Measurements from ENCODE around the gene ITK.

The ITK gene

GRCh38 chr5:157180374-157181264 lies at the start of gene ITK:
Gene ITK (plus strand): TSS chr5:157180840. CDS start chr5:157180978, 138 bp downstream.
- no peaks in the 10 kb centered on the region for H3K36me3 Mint-ChIP-seq (ENCODE audit: low read depth)
- no peak within 1 kb of the TSS for H3K4me3 Mint-ChIP-seq
- no peak within 1 kb of the TSS for H3K27ac Mint-ChIP-seq
- H3K4me1 Mint-ChIP-seq (ENCODE audit: low read depth) = no peaks in the 10 kb centered on the region
- no peaks in the 10 kb centered on the region for H3K9me3 Mint-ChIP-seq
- intact Hi-C loops (cut with micrococcal nuclease) = no loop called here
- no peaks in the 10 kb centered on the region for H3K27me3 Mint-ChIP-seq

GRCh38 chr5:157130925-157131324 lies 49.7 kb upstream of the ITK start:
- peaks cover 2% of the 10 kb centered on the region for H3K27me3 Mint-ChIP-seq
- peaks cover 3% of the 10 kb centered on the region for H3K36me3 Mint-ChIP-seq (ENCODE audit: low read depth)

GRCh38 chr5:157132281-157132612 lies 48.4 kb upstream of the ITK start:
- no peak overlapping the region for H3K27ac Mint-ChIP-seq
- intact Hi-C loops (cut with micrococcal nuclease) = loop anchor here (2.0 to 10.0 kb wide), 4 partner anchors 25 to 1515 kb away; no protein-coding TSS in a partner anchor
- no peak overlapping the region for H3K4me3 Mint-ChIP-seq
- peaks cover 12% of the 10 kb centered on the region for H3K36me3 Mint-ChIP-seq (ENCODE audit: low read depth)
- H3K9me3 Mint-ChIP-seq = no peaks in the 10 kb centered on the region
- peaks cover 2% of the 10 kb centered on the region for H3K27me3 Mint-ChIP-seq
- peaks cover 25% of the 10 kb centered on the region for H3K4me1 Mint-ChIP-seq (ENCODE audit: low read depth)

More at GRCh38 chr5:157130925-157131324, 49.7 kb upstream of the ITK start:
- intact Hi-C loops (cut with micrococcal nuclease) = loop anchor here (5.0 to 10.0 kb wide), 3 partner anchors 34 to 1514 kb away; no protein-coding TSS in a partner anchor
- Mint-ChIP-seq H3K9me3 (no peaks in the 10 kb centered on the region), H3K27ac (peak overlapping the region; percentile 80), H3K4me1 (ENCODE audit: low read depth) (peaks cover 22% of the 10 kb centered on the region), H3K4me3 (no peak overlapping the region)

- Mint-ChIP-seq H3K27me3 (no peaks in the 10 kb centered on the region), H3K4me1 (ENCODE audit: low read depth) (peaks cover 48% of the 10 kb centered on the region), H3K4me3 (no peak overlapping the region), H3K27ac (no peak overlapping the region), H3K36me3 (ENCODE audit: low read depth) (peaks cover 47% of the 10 kb centered on the region), H3K9me3 (no peaks in the 10 kb centered on the region)
- intact Hi-C loops (cut with micrococcal nuclease) = loop anchor here (10.0 kb wide), 1 partner anchor 1193 kb away; no protein-coding TSS in a partner anchor
Observed at GRCh38 chr5:157137691-157138090, 42.9 kb upstream of the ITK start.

DNA sequence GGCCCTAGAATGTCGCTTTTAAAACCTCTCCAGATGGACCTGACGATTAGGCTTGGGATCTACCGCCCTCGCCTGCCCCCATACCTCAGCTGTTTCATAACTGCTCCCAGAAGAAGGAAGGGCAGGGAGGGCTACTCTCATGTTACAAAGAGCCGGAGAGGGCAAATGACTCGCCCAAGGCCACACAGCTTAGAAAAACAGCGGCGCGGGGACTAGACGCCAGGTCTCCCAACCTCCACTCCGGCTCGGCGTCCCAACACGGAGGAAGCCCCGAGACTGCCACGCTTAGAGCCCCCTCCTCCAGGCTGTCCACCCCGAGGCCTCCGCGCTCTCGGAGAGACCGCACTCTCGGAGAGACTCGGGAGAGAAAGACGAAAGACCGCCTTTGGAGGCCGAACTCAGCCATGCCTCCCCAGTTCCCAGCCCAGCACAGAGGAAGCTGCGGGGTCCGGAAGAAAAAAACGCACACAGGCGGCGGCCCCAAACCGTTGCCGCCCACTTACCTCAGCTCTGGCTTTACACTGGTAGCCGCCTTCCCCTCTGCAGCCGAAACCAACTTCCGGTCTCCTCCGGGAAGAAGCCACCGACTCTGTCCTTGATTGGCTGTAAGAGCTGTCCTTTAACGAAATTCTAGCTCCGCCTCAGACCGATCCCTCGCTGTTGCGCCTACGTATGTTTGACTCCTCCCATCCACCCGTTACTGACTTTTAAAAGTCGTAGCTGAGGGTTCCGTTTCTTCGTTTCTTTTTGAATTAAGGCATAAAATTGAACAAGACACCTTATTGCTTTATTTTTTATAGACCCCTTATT lies 38.1 kb upstream of the ITK start, which contains the start of gene MED7:
MED7 (minus strand) TSS at position 549 of the 810 bp plus-strand sequence. CDS start 3,434 bp downstream, outside the sequence.
- Mint-ChIP-seq H3K36me3 (ENCODE audit: low read depth) (peaks cover 44% of the 10 kb centered on the region), H3K4me3 (peak within 1 kb of the TSS; percentile 91), H3K9me3 (no peaks in the 10 kb centered on the region), H3K4me1 (ENCODE audit: low read depth) (peaks cover 38% of the 10 kb centered on the region), H3K27me3 (peaks cover 5% of the 10 kb centered on the region), H3K27ac (peak within 1 kb of the TSS; percentile 100)
- intact Hi-C loops (cut with micrococcal nuclease) = loop anchor here (2.0 kb wide), 1 partner anchor 36 kb away; no protein-coding TSS in a partner anchor

DNA sequence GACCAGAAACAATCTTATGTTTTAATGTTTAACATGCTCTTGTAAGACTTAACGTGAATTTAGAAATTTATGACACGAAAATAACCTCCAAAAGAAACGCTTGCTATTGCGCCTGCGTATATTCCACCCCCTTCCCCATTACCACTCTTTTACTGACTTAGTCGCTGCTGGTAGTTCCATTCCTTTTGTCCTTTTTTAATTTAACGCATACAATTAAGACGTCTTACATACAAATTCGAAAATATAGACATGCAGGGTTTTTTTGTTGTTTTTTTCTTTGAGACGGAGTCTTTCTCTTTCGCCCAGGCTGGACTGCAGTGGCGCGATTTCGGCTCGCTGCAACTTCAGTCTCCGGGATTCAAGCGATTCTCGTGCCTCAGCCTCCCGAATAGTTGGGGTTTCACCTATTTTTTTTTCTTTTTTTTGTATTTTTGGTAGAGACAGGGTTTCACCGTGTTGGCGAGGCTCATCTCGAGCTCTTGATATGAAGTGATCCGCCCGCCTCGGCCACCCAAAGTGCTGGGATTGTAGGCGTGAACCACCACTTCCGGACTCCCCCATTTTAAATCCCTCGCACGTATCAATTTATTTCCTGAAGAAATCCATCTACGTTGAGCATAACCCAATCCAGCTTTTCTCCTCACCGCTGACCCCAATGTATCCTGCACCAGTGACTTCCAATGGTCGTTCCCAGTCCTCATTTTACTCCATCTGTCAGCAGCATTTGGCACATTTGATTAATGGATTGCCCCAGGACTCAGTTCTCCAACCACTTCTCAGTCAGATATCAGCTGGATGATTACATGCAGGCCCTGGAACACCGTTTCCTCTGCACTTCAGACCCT lies 37.3 kb upstream of the ITK start:
- Mint-ChIP-seq H3K4me3 (peak overlapping the region; percentile 91), H3K9me3 (no peaks in the 10 kb centered on the region), H3K27me3 (peaks cover 8% of the 10 kb centered on the region), H3K4me1 (ENCODE audit: low read depth) (peaks cover 38% of the 10 kb centered on the region), H3K36me3 (ENCODE audit: low read depth) (peaks cover 35% of the 10 kb centered on the region), H3K27ac (peak overlapping the region; percentile 100)
- intact Hi-C loops (cut with micrococcal nuclease) = loop anchor here (2.0 kb wide), 1 partner anchor 37 kb away; no protein-coding TSS in a partner anchor

GRCh38 chr5:157148734-157149615 lies 31.7 kb upstream of the ITK start:
- H3K27ac Mint-ChIP-seq = no peak overlapping the region
- peaks cover 12% of the 10 kb centered on the region for H3K27me3 Mint-ChIP-seq
- H3K4me1 Mint-ChIP-seq (ENCODE audit: low read depth) = peaks cover 6% of the 10 kb centered on the region
- intact Hi-C loops (cut with micrococcal nuclease) = loop anchor here (1.0 to 5.0 kb wide), 4 partner anchors 104 to 593 kb away; partner anchors contain the start of gene LSM11
- H3K36me3 Mint-ChIP-seq (ENCODE audit: low read depth) = no peaks in the 10 kb centered on the region
- no peaks in the 10 kb centered on the region for H3K9me3 Mint-ChIP-seq
- no peak overlapping the region for H3K4me3 Mint-ChIP-seq

DNA sequence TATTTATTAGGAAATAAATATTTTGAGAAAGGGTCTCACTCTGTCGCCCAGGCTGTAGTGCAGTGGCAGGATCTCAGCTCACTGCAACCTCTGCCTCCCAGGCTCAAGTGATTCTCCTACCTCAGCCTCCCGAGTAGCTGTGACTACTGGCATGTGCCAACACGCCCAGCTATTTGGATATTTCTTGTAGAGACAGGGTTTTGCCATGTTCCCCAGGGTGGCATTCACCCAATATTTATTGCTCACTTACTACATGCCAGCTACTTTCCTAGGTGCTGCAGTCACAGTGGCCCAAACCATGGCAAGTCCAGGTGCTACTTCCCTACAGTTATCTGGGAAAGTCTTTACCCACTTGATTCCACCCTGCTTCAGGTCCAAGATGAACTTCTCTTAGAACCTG lies 29.6 kb upstream of the ITK start:
- H3K27ac Mint-ChIP-seq = no peak overlapping the region
- no peaks in the 10 kb centered on the region for H3K9me3 Mint-ChIP-seq
- peaks cover 3% of the 10 kb centered on the region for H3K4me1 Mint-ChIP-seq (ENCODE audit: low read depth)
- no peaks in the 10 kb centered on the region for H3K36me3 Mint-ChIP-seq (ENCODE audit: low read depth)
- intact Hi-C loops (cut with micrococcal nuclease) = no loop called here
- peaks cover 20% of the 10 kb centered on the region for H3K27me3 Mint-ChIP-seq
- H3K4me3 Mint-ChIP-seq = no peak overlapping the region

- Mint-ChIP-seq H3K27ac (no peak overlapping the region), H3K27me3 (peaks cover 23% of the 10 kb centered on the region), H3K36me3 (ENCODE audit: low read depth) (no peaks in the 10 kb centered on the region), H3K4me1 (ENCODE audit: low read depth) (no peaks in the 10 kb centered on the region), H3K9me3 (no peaks in the 10 kb centered on the region), H3K4me3 (no peak overlapping the region)
- intact Hi-C loops (cut with micrococcal nuclease) = no loop called here
Observed at GRCh38 chr5:157155297-157155696, 25.3 kb upstream of the ITK start.

GRCh38 chr5:157157293-157157891 lies 23.2 kb upstream of the ITK start:
- Mint-ChIP-seq H3K27ac (no peak overlapping the region), H3K27me3 (peaks cover 23% of the 10 kb centered on the region), H3K9me3 (no peaks in the 10 kb centered on the region), H3K36me3 (ENCODE audit: low read depth) (no peaks in the 10 kb centered on the region), H3K4me1 (ENCODE audit: low read depth) (no peaks in the 10 kb centered on the region), H3K4me3 (no peak overlapping the region)
- intact Hi-C loops (cut with micrococcal nuclease) = no loop called here

GRCh38 chr5:157159209-157159751 lies 21.4 kb upstream of the ITK start:
- Mint-ChIP-seq H3K36me3 (ENCODE audit: low read depth) (no peaks in the 10 kb centered on the region), H3K4me3 (no peak overlapping the region), H3K27ac (no peak overlapping the region), H3K27me3 (peaks cover 24% of the 10 kb centered on the region), H3K9me3 (no peaks in the 10 kb centered on the region), H3K4me1 (ENCODE audit: low read depth) (no peaks in the 10 kb centered on the region)
- intact Hi-C loops (cut with micrococcal nuclease) = no loop called here

- Mint-ChIP-seq H3K4me1 (ENCODE audit: low read depth) (no peaks in the 10 kb centered on the region), H3K9me3 (no peaks in the 10 kb centered on the region), H3K4me3 (no peak overlapping the region), H3K27ac (no peak overlapping the region), H3K27me3 (peaks cover 22% of the 10 kb centered on the region), H3K36me3 (ENCODE audit: low read depth) (no peaks in the 10 kb centered on the region)
- intact Hi-C loops (cut with micrococcal nuclease) = no loop called here
Observed at GRCh38 chr5:157160001-157160400, 20.6 kb upstream of the ITK start.
